ENCODE measurements around the gene GNPTAB. TPM values are rescaled to one million over a fixed set of nuclear protein-coding genes. Genes with fewer than 3 reads are reported as not detected.
"Not testable (repeated sequence)": the region's sequence is repeated elsewhere in the genome, so short reads cannot be mapped to it uniquely, and the experiment has no call there.

Gene GNPTAB
- total RNA-seq, 2 donors from 2014 or later: 27.8 to 30.5 TPM

- H3K4me1 Mint-ChIP-seq: no peaks in the 10 kb centered on the region
- WGBS, 2 experiments (ENCODE audit: insufficient coverage in 1 of 2, insufficient read length in 1 of 2): 86 to 92% methylated on average over 1 to 2 of the region's 2 CpGs
- no peak overlapping the region for H3K27ac Mint-ChIP-seq
- no peaks in the 10 kb centered on the region for H3K4me1 ChIP-seq (ENCODE audit: control insufficient read depth, insufficient read depth, low read length)
- H3K27me3 Mint-ChIP-seq (ENCODE audit: insufficient read depth): no peaks in the 10 kb centered on the region
- no peak overlapping the region for H3K9ac ChIP-seq (ENCODE audit: extremely low read depth, low read length, poor library complexity, severe bottlenecking)
- H3K27me3 ChIP-seq (ENCODE audit: control insufficient read depth, insufficient read depth, low read length, poor library complexity, severe bottlenecking): no peaks in the 10 kb centered on the region
- H3K36me3 ChIP-seq (ENCODE audit: control insufficient read depth, insufficient read depth, low read length): no peaks in the 10 kb centered on the region
- H3K9me3 Mint-ChIP-seq: peaks cover 7% of the 10 kb centered on the region
- no peak for DNase-seq
- H3K4me3 Mint-ChIP-seq: no peak overlapping the region
- no peak overlapping the region for H3K4me3 ChIP-seq (ENCODE audit: low read length)
- H3K36me3 Mint-ChIP-seq (ENCODE audit: low read depth): no peaks in the 10 kb centered on the region
- no peaks in the 10 kb centered on the region for H3K9me3 ChIP-seq (ENCODE audit: control insufficient read depth, low read length)
- no peak overlapping the region for H3K27ac ChIP-seq (ENCODE audit: low read depth, low read length)
- TF ChIP-seq CTCF (conservative IDR thresholded peaks at IDR 0.05): no peak
Observed at GRCh38 chr12:101862245-101862644, 31.5 kb upstream of the GNPTAB start.

- H3K27ac Mint-ChIP-seq; H3K4me3 ChIP-seq (ENCODE audit: low read length); H3K27ac ChIP-seq (ENCODE audit: low read depth, low read length); H3K4me1 Mint-ChIP-seq; H3K27me3 ChIP-seq (ENCODE audit: control insufficient read depth, insufficient read depth, low read length, poor library complexity, severe bottlenecking); DNase-seq; H3K4me1 ChIP-seq (ENCODE audit: control insufficient read depth, insufficient read depth, low read length); H3K27me3 Mint-ChIP-seq (ENCODE audit: insufficient read depth); H3K36me3 Mint-ChIP-seq (ENCODE audit: low read depth); H3K9ac ChIP-seq (ENCODE audit: extremely low read depth, low read length, poor library complexity, severe bottlenecking); H3K9me3 Mint-ChIP-seq; H3K9me3 ChIP-seq (ENCODE audit: control insufficient read depth, low read length); H3K36me3 ChIP-seq (ENCODE audit: control insufficient read depth, insufficient read depth, low read length); H3K4me3 Mint-ChIP-seq: not testable (repeated sequence)
- 86% methylated on average over 2 of the region's 2 CpGs; no CpG with 5 or more reads in 1 of the 2 experiments for WGBS, 2 experiments (ENCODE audit: insufficient coverage in 1 of 2, insufficient read length in 1 of 2)
Observed at GRCh38 chr12:101861688-101862087, 30.9 kb upstream of the GNPTAB start.

GRCh38 chr12:101859664-101860607, 29.2 kb upstream of the GNPTAB start:
- no peaks in the 10 kb centered on the region for H3K36me3 Mint-ChIP-seq (ENCODE audit: low read depth)
- no peak overlapping the region for H3K27ac Mint-ChIP-seq
- H3K27me3 Mint-ChIP-seq (ENCODE audit: insufficient read depth): no peaks in the 10 kb centered on the region
- no peak for DNase-seq
- Histone ChIP-seq H3K4me1 (ENCODE audit: control insufficient read depth, insufficient read depth, low read length) (no peaks in the 10 kb centered on the region), H3K9me3 (ENCODE audit: control insufficient read depth, low read length) (no peaks in the 10 kb centered on the region), H3K36me3 (ENCODE audit: control insufficient read depth, insufficient read depth, low read length) (no peaks in the 10 kb centered on the region), H3K27me3 (ENCODE audit: control insufficient read depth, insufficient read depth, low read length, poor library complexity, severe bottlenecking) (no peaks in the 10 kb centered on the region), H3K27ac (ENCODE audit: low read depth, low read length) (no peak overlapping the region), H3K4me3 (ENCODE audit: low read length) (no peak overlapping the region), H3K9ac (ENCODE audit: extremely low read depth, low read length, poor library complexity, severe bottlenecking) (no peak overlapping the region)
- TF ChIP-seq CTCF (conservative IDR thresholded peaks at IDR 0.05): no peak
- no peaks in the 10 kb centered on the region for H3K4me1 Mint-ChIP-seq
- peaks cover under 1% of the 10 kb centered on the region for H3K9me3 Mint-ChIP-seq
- no peak overlapping the region for H3K4me3 Mint-ChIP-seq

Measured in endodermal cell (in vitro differentiated cells).